PC-3 (cell line): ENCODE results near the gene TBC1D5. TPM values are rescaled to one million over a fixed set of nuclear protein-coding genes. Genes with fewer than 3 reads are reported as not detected.
A peak's percentile ranks its signal among the peaks of the same experiment; 100 is the strongest.

Experiments used
- ATAC-seq: fragments of 200-7000 bp; cut with Tn5 transposase; 2 replicates; pipeline ENCODE4 v1.9.1; 2020; ENCODE audit warnings: mild to moderate bottlenecking, moderate library complexity
- BruUV-seq: library from RNA; stranded (reverse); fragments of 400-500 nt; replicated peaks from 2 replicates; lab custom pipeline; 2021; lab: Mats Ljungman, UMichigan
- CTCF ChIA-PET: fragments of 300-600 bp; sonication (Branson Sonifier 250); formaldehyde crosslinking; loops from one replicate; lab custom pipeline; 2022; ENCODE audit warnings: antibody characterized with exemption; lab: Charles Lee
- POLR2A ChIA-PET: fragments of 300-600 bp; sonication (Branson Sonifier 250); formaldehyde crosslinking; loops from one replicate; lab custom pipeline; 2022; ENCODE audit warnings: antibody characterized with exemption; ENCODE audit not compliant: unreplicated experiment; lab: Charles Lee
- DNase-seq: peaks from one replicate; pipeline ENCODE4 v3.0.0-alpha.2; 2015
- H2AFZ ChIP-seq: fragments of 300-600 bp; sonication (generic); 2 replicates; pipeline ENCODE4 v1.6.0; 2016; ENCODE audit warnings: antibody characterized with exemption, low read length
- H3F3A ChIP-seq: fragments of 300-600 bp; sonication (generic); one replicate; pipeline ENCODE4 v1.6.0; 2017; ENCODE audit warnings: antibody characterized with exemption, low read length, control low read depth, mild to moderate bottlenecking; ENCODE audit not compliant: unreplicated experiment
- H3K27ac ChIP-seq: fragments of 300-600 bp; sonication (generic); 2 replicates; pipeline ENCODE4 v1.5.1; 2016; ENCODE audit warnings: mild to moderate bottlenecking, low read length
- H3K27me3 ChIP-seq: fragments of 300-600 bp; sonication (generic); 2 replicates; pipeline ENCODE4 v1.6.1; 2016; ENCODE audit warnings: low read length, mixed read lengths
- H3K36me3 ChIP-seq: fragments of 300-600 bp; sonication (generic); 2 replicates; pipeline ENCODE4 v1.6.1; 2016; ENCODE audit warnings: low read depth, mixed run types, low read length, mixed read lengths
- H3K4me1 ChIP-seq: fragments of 300-600 bp; sonication (generic); 2 replicates; pipeline ENCODE4 v1.5.1; 2016; ENCODE audit warnings: low read length; ENCODE audit not compliant: insufficient read depth
- H3K4me2 ChIP-seq: fragments of 300-600 bp; sonication (generic); 2 replicates; pipeline ENCODE4 v1.6.0; 2016; ENCODE audit warnings: low read length
- H3K4me3 ChIP-seq: fragments of 300-600 bp; sonication (generic); 2 replicates; pipeline ENCODE4 v1.5.1; 2016; ENCODE audit warnings: mild to moderate bottlenecking, low read length, mixed read lengths
- H3K79me2 ChIP-seq: fragments of 300-600 bp; sonication (generic); 2 replicates; pipeline ENCODE4 v1.6.1; 2017; ENCODE audit warnings: low read length, mixed read lengths
- H3K9ac ChIP-seq: fragments of 300-600 bp; sonication (generic); 2 replicates; pipeline ENCODE4 v1.6.0; 2016; ENCODE audit warnings: mild to moderate bottlenecking, low read length
- H3K9me2 ChIP-seq: fragments of 300-600 bp; sonication (generic); replicated peaks from 2 replicates; pipeline ENCODE4 v1.6.1; 2016; ENCODE audit warnings: mixed run types, low read length, mixed read lengths
- H3K9me3 ChIP-seq: fragments of 300-600 bp; sonication (generic); 2 replicates; pipeline ENCODE4 v1.6.1; 2016; ENCODE audit warnings: low read length, mixed read lengths
- H4K20me1 ChIP-seq: fragments of 300-600 bp; sonication (generic); 2 replicates; pipeline ENCODE4 v1.6.1; 2016; ENCODE audit warnings: low read length, mixed read lengths
- CTCF ChIP-seq: fragments of 300-600 bp; sonication (generic); conservative IDR thresholded peaks from 2 replicates; pipeline ENCODE4 v1.5.1; 2017; ENCODE audit warnings: antibody characterized with exemption, low read depth, mild to moderate bottlenecking, low read length
- EZH2 ChIP-seq: fragments of 300-600 bp; sonication (generic); IDR thresholded peaks from one replicate; pipeline ENCODE4 v1.6.1; 2017; ENCODE audit warnings: antibody characterized with exemption, mild to moderate bottlenecking, low read length; ENCODE audit not compliant: unreplicated experiment
- EZH2phosphoT487 ChIP-seq: fragments of 300-600 bp; sonication (generic); IDR thresholded peaks from 2 replicates; pipeline ENCODE4 v1.6.1; 2018; ENCODE audit warnings: mild to moderate bottlenecking, antibody characterized with exemption, low read length, borderline replicate concordance
- intact Hi-C: fragments of 100-400 bp; cut with micrococcal nuclease; formaldehyde crosslinking; loops from 2 replicates; pipeline ENCODE4 v1.9.0; 2023
- total RNA-seq: library from RNA; depleted of rRNA; stranded (reverse); fragments of >200 nt; gene quantifications from 2 replicates; pipeline ENCODE4 v1.2.3, GENCODE V29; 2014

Gene TBC1D5
- total RNA-seq, 1 experiment from 2014 or later = 54.5 TPM

DNA sequence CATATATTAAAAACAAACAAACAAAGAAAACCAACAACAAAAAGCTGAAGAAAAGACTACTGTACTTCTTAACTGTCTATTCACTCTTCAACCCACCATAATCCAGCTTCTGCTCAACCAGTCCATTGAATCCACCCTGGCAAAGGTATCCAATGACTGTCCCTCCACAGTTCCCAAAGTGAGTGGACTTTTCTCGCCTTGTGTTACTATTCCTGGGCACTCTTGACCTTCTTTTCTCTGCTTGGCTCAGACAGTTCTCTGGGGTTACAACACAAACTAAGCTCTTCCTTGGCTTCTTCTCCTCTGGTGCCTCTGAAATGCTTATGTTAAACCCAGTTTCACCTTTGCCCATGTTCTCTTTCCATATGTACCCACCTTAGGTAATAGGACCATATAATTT, 437.5 kb downstream of the TBC1D5 start:
- TF ChIP-seq EZH2phosphoT487 = no peak
- Histone ChIP-seq H3K36me3 (no peaks in the 10 kb centered on the region), H2AFZ (no peak overlapping the region), H3K27me3 (no peaks in the 10 kb centered on the region), H3K4me3 (no peak overlapping the region), H4K20me1 (no peaks in the 10 kb centered on the region), H3F3A (no peaks in the 10 kb centered on the region), H3K79me2 (no peaks in the 10 kb centered on the region), H3K9me3 (no peaks in the 10 kb centered on the region), H3K9ac (no peak overlapping the region), H3K4me2 (no peak overlapping the region), H3K4me1 (no peaks in the 10 kb centered on the region), H3K27ac (no peak overlapping the region), H3K9me2 (no peaks in the 10 kb centered on the region)
- no peak for ATAC-seq
- DNase-seq = no peak
- BruUV-seq = no TSS peak
- CTCF ChIA-PET = no interaction called here
- intact Hi-C loops = loop anchor here (5.0 kb wide), 2 partner anchors 67 to 537 kb away; no protein-coding TSS in a partner anchor
- POLR2A ChIA-PET = no interaction called here

GRCh38 chr3:17302774-17303173, 439.7 kb downstream of the TBC1D5 start:
- H3K9me3 ChIP-seq = no peaks in the 10 kb centered on the region
- no peaks in the 10 kb centered on the region for H3K79me2 ChIP-seq
- H2AFZ ChIP-seq = no peak overlapping the region
- no peaks in the 10 kb centered on the region for H3F3A ChIP-seq
- ATAC-seq (0 out of 2 replicates have a peak, but pooled peaks have one; percentile 37), DNase-seq (peak; percentile 12)
- no peaks in the 10 kb centered on the region for H4K20me1 ChIP-seq
- CTCF ChIA-PET = no interaction called here
- no peak overlapping the region for H3K9ac ChIP-seq
- no peak overlapping the region for H3K4me3 ChIP-seq
- TF ChIP-seq CTCF = no peak
- no peak for TF ChIP-seq EZH2phosphoT487
- TF ChIP-seq EZH2 = no peak
- POLR2A ChIA-PET = no interaction called here
- H3K4me2 ChIP-seq = no peak overlapping the region
- no peaks in the 10 kb centered on the region for H3K27me3 ChIP-seq
- H3K36me3 ChIP-seq = no peaks in the 10 kb centered on the region
- intact Hi-C loops = no loop called here
- BruUV-seq = no TSS peak
- H3K9me2 ChIP-seq = no peaks in the 10 kb centered on the region
- H3K27ac ChIP-seq = no peak overlapping the region
- no peaks in the 10 kb centered on the region for H3K4me1 ChIP-seq

- POLR2A ChIA-PET = no interaction called here
Observed at GRCh38 chr3:17302170-17302569, 440.3 kb downstream of the TBC1D5 start.

More at GRCh38 chr3:17302170-17302569, 440.3 kb downstream of the TBC1D5 start:
- CTCF ChIA-PET = no interaction called here
- Histone ChIP-seq H3F3A (no peaks in the 10 kb centered on the region), H3K36me3 (no peaks in the 10 kb centered on the region), H3K9ac (no peak overlapping the region), H3K27ac (no peak overlapping the region), H3K9me3 (no peaks in the 10 kb centered on the region), H4K20me1 (no peaks in the 10 kb centered on the region), H3K79me2 (no peaks in the 10 kb centered on the region), H3K27me3 (no peaks in the 10 kb centered on the region), H3K4me1 (no peaks in the 10 kb centered on the region), H2AFZ (no peak overlapping the region), H3K4me2 (no peak overlapping the region), H3K9me2 (no peaks in the 10 kb centered on the region), H3K4me3 (no peak overlapping the region)
- intact Hi-C loops = no loop called here
- no peak for TF ChIP-seq EZH2
- TF ChIP-seq CTCF = no peak
- TF ChIP-seq EZH2phosphoT487 = no peak
- no peak for DNase-seq
- BruUV-seq = no TSS peak
- ATAC-seq = no peak
